Neural cell (in vitro differentiated cells): Measurements from ENCODE around the gene UCP2. TPM values are rescaled to one million over a fixed set of nuclear protein-coding genes. Genes with fewer than 3 reads are reported as not detected.

Experiments
- H2AFZ ChIP-seq: fragments of 200-600, 300-800 bp; sonication (generic), shearing (Covaris generic); 2 replicates; pipeline ENCODE4 v1.6.0; 2014; ENCODE audit warnings: low read depth, mild to moderate bottlenecking, antibody characterized with exemption, low read length, moderate library complexity
- H3F3A ChIP-seq: fragments of 200-600 bp; shearing (Covaris generic); 2 replicates; pipeline ENCODE4 v1.6.1; 2016; ENCODE audit warnings: mild to moderate bottlenecking, moderate library complexity, mixed read lengths, antibody characterized with exemption, low read length; ENCODE audit not compliant: insufficient read depth, poor library complexity, severe bottlenecking
- H3K27ac ChIP-seq: fragments of 200-600, 300-800 bp; sonication (generic), shearing (Covaris generic); 2 replicates; pipeline ENCODE4 v1.5.1; 2014; ENCODE audit warnings: mild to moderate bottlenecking, low read length, moderate library complexity
- H3K27me3 ChIP-seq: fragments of 300-800, 200-600 bp; sonication (generic), shearing (Covaris generic); 2 replicates; pipeline ENCODE4 v1.6.0; 2014; ENCODE audit warnings: mild to moderate bottlenecking, low read depth, low read length, moderate library complexity; ENCODE audit not compliant: insufficient read depth
- H3K36me3 ChIP-seq: fragments of 300-800, 200-600 bp; sonication (generic), shearing (Covaris generic); 2 replicates; pipeline ENCODE4 v1.5.1; 2014; ENCODE audit warnings: mild to moderate bottlenecking, antibody characterized with exemption, low read length, moderate library complexity; ENCODE audit not compliant: insufficient read depth
- H3K4me2 ChIP-seq: fragments of 300-800, 200-600 bp; sonication (generic), shearing (Covaris generic); 2 replicates; pipeline ENCODE4 v1.6.0; 2014; ENCODE audit warnings: mild to moderate bottlenecking, low read length
- H3K4me3 ChIP-seq: fragments of 300-800, 200-600 bp; sonication (generic), shearing (Covaris generic); 2 replicates; pipeline ENCODE4 v1.5.1; 2014; ENCODE audit warnings: mild to moderate bottlenecking, low read length, moderate library complexity
- H3K79me2 ChIP-seq: fragments of 200-600 bp; shearing (Covaris generic); replicated peaks from 2 replicates; pipeline ENCODE4 v1.6.0; 2014; ENCODE audit warnings: mild to moderate bottlenecking, low read length, moderate library complexity; ENCODE audit not compliant: insufficient read depth
- H3K9ac ChIP-seq: fragments of 300-800, 200-600 bp; sonication (generic), shearing (Covaris generic); 2 replicates; pipeline ENCODE4 v1.6.1; 2016; ENCODE audit warnings: mild to moderate bottlenecking, low read length, mixed read lengths
- H3K9me2 ChIP-seq: fragments of 200-600 bp; shearing (Covaris generic); 2 replicates; pipeline ENCODE4 v1.6.1; 2016; ENCODE audit warnings: mild to moderate bottlenecking, low read length, mixed read lengths; ENCODE audit not compliant: insufficient read depth
- H3K9me3 ChIP-seq: fragments of 200-600, 300-800 bp; sonication (generic), shearing (Covaris generic); 2 replicates; pipeline ENCODE4 v1.6.1; 2016; ENCODE audit warnings: mild to moderate bottlenecking, mixed run types, low read length, moderate library complexity, mixed read lengths
- H4K20me1 ChIP-seq: fragments of 200-600 bp; shearing (Covaris generic); 2 replicates; pipeline ENCODE4 v1.6.1; 2016; ENCODE audit warnings: mild to moderate bottlenecking, mixed run types; ENCODE audit not compliant: insufficient read depth
- EP300 ChIP-seq: fragments of 450-650 bp; conservative IDR thresholded peaks from 2 replicates; pipeline ENCODE4 v1.6.1; 2014; ENCODE audit warnings: antibody characterized with exemption, mild to moderate bottlenecking, moderate library complexity; ENCODE audit not compliant: poor library complexity, severe bottlenecking
- EZH2 ChIP-seq: fragments of 200-600, 300-800 bp; shearing (Covaris generic), sonication (generic); IDR thresholded peaks from 2 replicates; pipeline ENCODE4 v1.6.1; 2014; ENCODE audit warnings: antibody characterized with exemption, low read length, borderline replicate concordance, mild to moderate bottlenecking; ENCODE audit not compliant: insufficient read depth, poor library complexity, severe bottlenecking
- MXI1 ChIP-seq: fragments of 450-650 bp; conservative IDR thresholded peaks from 2 replicates; pipeline ENCODE4 v1.6.1; 2014; ENCODE audit warnings: antibody characterized with exemption, mild to moderate bottlenecking; ENCODE audit not compliant: poor library complexity, severe bottlenecking
- POLR2AphosphoS5 ChIP-seq: IDR thresholded peaks from 2 replicates; pipeline ENCODE4 v1.6.1; 2012
- RAD21 ChIP-seq: fragments of 450-650 bp; conservative IDR thresholded peaks from 2 replicates; pipeline ENCODE4 v1.6.1; 2014; ENCODE audit warnings: antibody characterized with exemption, mild to moderate bottlenecking, moderate library complexity
- SMC3 ChIP-seq: fragments of 450-650 bp; conservative IDR thresholded peaks from 2 replicates; pipeline ENCODE4 v1.6.1; 2014; ENCODE audit warnings: antibody characterized with exemption, mild to moderate bottlenecking, moderate library complexity; ENCODE audit not compliant: poor library complexity
- TAF1 ChIP-seq: IDR thresholded peaks from 2 replicates; pipeline ENCODE4 v1.6.1; 2012; ENCODE audit warnings: low read depth
- polyA plus RNA-seq: library from polyadenylated mRNA; depleted of rRNA; stranded (reverse); fragments of >200 nt; gene quantifications from 2 replicates; pipeline ENCODE4 v1.2.3, GENCODE V29; 2014
- TF ChIP-seq, protein P1 (sequence below): IDR thresholded peaks from 2 replicates; pipeline ENCODE4 v1.6.1; 2012; ENCODE audit warnings: borderline replicate concordance
- TF ChIP-seq, protein P2 (sequence below): fragments of 450-650 bp; IDR thresholded peaks from 2 replicates; pipeline ENCODE4 v1.5.1; 2014; ENCODE audit warnings: antibody characterized with exemption, mild to moderate bottlenecking, moderate library complexity; ENCODE audit not compliant: poor library complexity, severe bottlenecking

Gene UCP2
- polyA plus RNA-seq, 1 donor from 2014 or later: not detected

GRCh38 chr11:74022546-74022945 is 39.9 kb upstream of the UCP2 start:
- Histone ChIP-seq H3K4me2 (no peak overlapping the region), H3K79me2 (no peaks in the 10 kb centered on the region), H3F3A (no peaks in the 10 kb centered on the region), H2AFZ (no peak overlapping the region), H3K9me2 (no peaks in the 10 kb centered on the region), H3K9ac (no peak overlapping the region), H3K4me3 (no peak overlapping the region), H3K9me3 (no peaks in the 10 kb centered on the region), H4K20me1 (no peaks in the 10 kb centered on the region), H3K27ac (no peak overlapping the region), H3K27me3 (no peaks in the 10 kb centered on the region), H3K36me3 (no peaks in the 10 kb centered on the region)
- TF ChIP-seq, protein P1, sequence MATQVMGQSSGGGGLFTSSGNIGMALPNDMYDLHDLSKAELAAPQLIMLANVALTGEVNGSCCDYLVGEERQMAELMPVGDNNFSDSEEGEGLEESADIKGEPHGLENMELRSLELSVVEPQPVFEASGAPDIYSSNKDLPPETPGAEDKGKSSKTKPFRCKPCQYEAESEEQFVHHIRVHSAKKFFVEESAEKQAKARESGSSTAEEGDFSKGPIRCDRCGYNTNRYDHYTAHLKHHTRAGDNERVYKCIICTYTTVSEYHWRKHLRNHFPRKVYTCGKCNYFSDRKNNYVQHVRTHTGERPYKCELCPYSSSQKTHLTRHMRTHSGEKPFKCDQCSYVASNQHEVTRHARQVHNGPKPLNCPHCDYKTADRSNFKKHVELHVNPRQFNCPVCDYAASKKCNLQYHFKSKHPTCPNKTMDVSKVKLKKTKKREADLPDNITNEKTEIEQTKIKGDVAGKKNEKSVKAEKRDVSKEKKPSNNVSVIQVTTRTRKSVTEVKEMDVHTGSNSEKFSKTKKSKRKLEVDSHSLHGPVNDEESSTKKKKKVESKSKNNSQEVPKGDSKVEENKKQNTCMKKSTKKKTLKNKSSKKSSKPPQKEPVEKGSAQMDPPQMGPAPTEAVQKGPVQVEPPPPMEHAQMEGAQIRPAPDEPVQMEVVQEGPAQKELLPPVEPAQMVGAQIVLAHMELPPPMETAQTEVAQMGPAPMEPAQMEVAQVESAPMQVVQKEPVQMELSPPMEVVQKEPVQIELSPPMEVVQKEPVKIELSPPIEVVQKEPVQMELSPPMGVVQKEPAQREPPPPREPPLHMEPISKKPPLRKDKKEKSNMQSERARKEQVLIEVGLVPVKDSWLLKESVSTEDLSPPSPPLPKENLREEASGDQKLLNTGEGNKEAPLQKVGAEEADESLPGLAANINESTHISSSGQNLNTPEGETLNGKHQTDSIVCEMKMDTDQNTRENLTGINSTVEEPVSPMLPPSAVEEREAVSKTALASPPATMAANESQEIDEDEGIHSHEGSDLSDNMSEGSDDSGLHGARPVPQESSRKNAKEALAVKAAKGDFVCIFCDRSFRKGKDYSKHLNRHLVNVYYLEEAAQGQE: no peak
- TF ChIP-seq EP300 (no peak), TAF1 (no peak), SMC3 (no peak), POLR2AphosphoS5 (no peak), RAD21 (no peak), MXI1 (no peak), EZH2 (no peak)
- TF ChIP-seq, protein P2, sequence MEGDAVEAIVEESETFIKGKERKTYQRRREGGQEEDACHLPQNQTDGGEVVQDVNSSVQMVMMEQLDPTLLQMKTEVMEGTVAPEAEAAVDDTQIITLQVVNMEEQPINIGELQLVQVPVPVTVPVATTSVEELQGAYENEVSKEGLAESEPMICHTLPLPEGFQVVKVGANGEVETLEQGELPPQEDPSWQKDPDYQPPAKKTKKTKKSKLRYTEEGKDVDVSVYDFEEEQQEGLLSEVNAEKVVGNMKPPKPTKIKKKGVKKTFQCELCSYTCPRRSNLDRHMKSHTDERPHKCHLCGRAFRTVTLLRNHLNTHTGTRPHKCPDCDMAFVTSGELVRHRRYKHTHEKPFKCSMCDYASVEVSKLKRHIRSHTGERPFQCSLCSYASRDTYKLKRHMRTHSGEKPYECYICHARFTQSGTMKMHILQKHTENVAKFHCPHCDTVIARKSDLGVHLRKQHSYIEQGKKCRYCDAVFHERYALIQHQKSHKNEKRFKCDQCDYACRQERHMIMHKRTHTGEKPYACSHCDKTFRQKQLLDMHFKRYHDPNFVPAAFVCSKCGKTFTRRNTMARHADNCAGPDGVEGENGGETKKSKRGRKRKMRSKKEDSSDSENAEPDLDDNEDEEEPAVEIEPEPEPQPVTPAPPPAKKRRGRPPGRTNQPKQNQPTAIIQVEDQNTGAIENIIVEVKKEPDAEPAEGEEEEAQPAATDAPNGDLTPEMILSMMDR: no peak

- no peak overlapping the region for H3K27ac ChIP-seq
Observed at GRCh38 chr11:74021998-74022397, 39.4 kb upstream of the UCP2 start.

More at GRCh38 chr11:74021998-74022397, 39.4 kb upstream of the UCP2 start:
- Histone ChIP-seq H3K4me3 (no peak overlapping the region), H3K9me2 (no peaks in the 10 kb centered on the region), H3K4me2 (no peak overlapping the region), H3K79me2 (no peaks in the 10 kb centered on the region), H3F3A (no peaks in the 10 kb centered on the region), H3K36me3 (no peaks in the 10 kb centered on the region), H4K20me1 (no peaks in the 10 kb centered on the region), H3K9ac (no peak overlapping the region), H3K27me3 (no peaks in the 10 kb centered on the region), H3K9me3 (no peaks in the 10 kb centered on the region), H2AFZ (no peak overlapping the region)
- no peak for TF ChIP-seq EZH2
- no peak for TF ChIP-seq EP300
- no peak for TF ChIP-seq POLR2AphosphoS5
- TF ChIP-seq SMC3: no peak
- TF ChIP-seq, protein P2: no peak
- no peak for TF ChIP-seq RAD21
- TF ChIP-seq MXI1: no peak
- TF ChIP-seq, protein P1: no peak
- no peak for TF ChIP-seq TAF1
